Liver (tissue), 9 donors: ENCODE results near the gene SPO11. TPM values are rescaled to one million over a fixed set of nuclear protein-coding genes. Genes with fewer than 3 reads are reported as not detected.

Experiments used
- DNase-seq: peaks from one replicate; pipeline ENCODE4 v3.0.0-alpha.2; 2017; ENCODE audit warnings: low spot score
- H3K27ac ChIP-seq, 2 donors: one replicate each; pipeline ENCODE4 v1.7.0; 2013; ENCODE audit warnings: inconsistent platforms in 2 of 2, low read length in 2 of 2, control low read depth in 1 of 2, low read depth in 1 of 2, mild to moderate bottlenecking in 1 of 2
- H3K27me3 ChIP-seq, 4 donors: one replicate each; pipeline versions ENCODE4 v1.6.1 to v1.7.0; 2013; ENCODE audit warnings: low read length in 3 of 4, inconsistent platforms in 1 of 4, mild to moderate bottlenecking in 1 of 4, moderate library complexity in 1 of 4; ENCODE audit not compliant: control insufficient read depth in 4 of 4, insufficient read depth in 4 of 4
- H3K36me3 ChIP-seq, 4 donors: one replicate each; pipeline versions ENCODE4 v1.6.1 to v1.7.0; 2013; ENCODE audit warnings: low read length in 3 of 4, mild to moderate bottlenecking in 3 of 4, low read depth in 1 of 4, moderate library complexity in 1 of 4; ENCODE audit not compliant: control insufficient read depth in 4 of 4, insufficient read depth in 3 of 4
- H3K4me1 ChIP-seq, 4 donors: one replicate each; pipeline versions ENCODE4 v1.6.1 to v1.7.0; 2013; ENCODE audit warnings: low read length in 3 of 4, mild to moderate bottlenecking in 3 of 4, moderate library complexity in 1 of 4; ENCODE audit not compliant: control insufficient read depth in 4 of 4, insufficient read depth in 4 of 4
- H3K4me3 ChIP-seq, 3 donors: one replicate each; pipeline versions ENCODE4 v1.6.1 to v1.7.0; 2013; ENCODE audit warnings: low read length in 3 of 3, control low read depth in 1 of 3, low read depth in 1 of 3, mild to moderate bottlenecking in 1 of 3
- H3K9ac ChIP-seq, 2 donors: one replicate each; pipeline ENCODE4 v1.7.0; 2013; ENCODE audit warnings: low read length in 2 of 2, mild to moderate bottlenecking in 2 of 2, moderate library complexity in 2 of 2, control low read depth in 1 of 2, low read depth in 1 of 2
- H3K9me3 ChIP-seq, 4 donors: one replicate each; pipeline versions ENCODE4 v1.6.1 to v1.7.0; 2013; ENCODE audit warnings: low read length in 3 of 4; ENCODE audit not compliant: control insufficient read depth in 4 of 4
- ATF3 ChIP-seq: IDR thresholded peaks from 2 replicates; pipeline ENCODE4 v1.6.1; 2016; ENCODE audit warnings: antibody characterized with exemption
- CTCF ChIP-seq: fragments of 150-350 bp; IDR thresholded peaks from 2 replicates; pipeline ENCODE4 v1.5.1; 2017; ENCODE audit warnings: improper control_type of control experiment, low read depth, low read length; ENCODE audit not compliant: missing input control
- FOXA1 ChIP-seq: IDR thresholded peaks from 2 replicates; pipeline ENCODE4 v1.6.1; 2016; ENCODE audit warnings: antibody characterized with exemption
- FOXA2 ChIP-seq: IDR thresholded peaks from 2 replicates; pipeline ENCODE4 v1.6.1; 2016; ENCODE audit warnings: antibody characterized with exemption
- GABPA ChIP-seq, 2 donors: IDR thresholded peaks in 1 of 2; conservative IDR thresholded peaks in 1 of 2; 2 replicates each; pipeline ENCODE4 v1.6.1; 2016; ENCODE audit warnings: antibody characterized with exemption in 2 of 2, mild to moderate bottlenecking in 1 of 2, moderate library complexity in 1 of 2
- HNF4A ChIP-seq, 2 donors: conservative IDR thresholded peaks; 2 replicates each; pipeline ENCODE4 v1.6.1; 2016; ENCODE audit warnings: antibody characterized with exemption in 2 of 2, mild to moderate bottlenecking in 2 of 2
- HNF4G ChIP-seq: IDR thresholded peaks from 2 replicates; pipeline ENCODE4 v1.6.1; 2016; ENCODE audit warnings: antibody characterized with exemption
- JUND ChIP-seq, 2 donors: IDR thresholded peaks; 2 replicates each; pipeline ENCODE4 v1.6.1; 2016; ENCODE audit warnings: antibody characterized with exemption in 2 of 2
- MAX ChIP-seq: IDR thresholded peaks from 2 replicates; pipeline ENCODE4 v1.6.1; 2016; ENCODE audit warnings: antibody characterized with exemption
- NR2F2 ChIP-seq: IDR thresholded peaks from 2 replicates; pipeline ENCODE4 v1.6.1; 2016; ENCODE audit warnings: antibody characterized with exemption
- RAD21 ChIP-seq, 2 donors: IDR thresholded peaks; 2 replicates each; pipeline ENCODE4 v1.6.1; 2016; ENCODE audit warnings: antibody characterized with exemption in 2 of 2, mild to moderate bottlenecking in 2 of 2
- REST ChIP-seq: IDR thresholded peaks from 2 replicates; pipeline ENCODE4 v1.6.1; 2016; ENCODE audit warnings: antibody characterized with exemption, mild to moderate bottlenecking
- RXRA ChIP-seq, 2 donors: IDR thresholded peaks; 2 replicates each; pipeline ENCODE4 v1.6.1; 2017 to 2018; ENCODE audit warnings: antibody characterized with exemption in 2 of 2, mild to moderate bottlenecking in 1 of 2
- SP1 ChIP-seq: IDR thresholded peaks from 2 replicates; pipeline ENCODE4 v1.6.1; 2018; ENCODE audit warnings: antibody characterized with exemption, mild to moderate bottlenecking
- TAF1 ChIP-seq: conservative IDR thresholded peaks from 2 replicates; pipeline ENCODE4 v1.6.1; 2016; ENCODE audit warnings: antibody characterized with exemption, mild to moderate bottlenecking
- WGBS: extraction: QIAGEN DNeasy Blood & Tissue Kit; methylation state at CpG from one replicate; pipeline ENCODE4 v1.1.7; 2013; 5-methylcytosine and 5-hydroxymethylcytosine counted together
- polyA plus RNA-seq, 2 donors: library from polyadenylated mRNA; stranded (reverse) in 1 of 2; unstranded in 1 of 2; fragments of 200-250 nt in 1 of 2; fragments of >200 nt in 1 of 2; fragmentation: Nextera tagmentation in 1 of 2; extraction: Ambion mirVana in 1 of 2; gene quantifications; one replicate each; pipeline versions ENCODE4 v1.2.1 to v1.2.3, GENCODE V29; 2013 to 2015
- total RNA-seq, 2 donors: library from RNA; depleted of rRNA; stranded (reverse); fragments of >200 nt; gene quantifications; one replicate each; pipeline ENCODE4 v1.2.3, GENCODE V29; 2014
- donor health status: healthy.
- donor health status: healthy.
- donor health status: healthy.
- donor health status: healthy.
- donor health status: healthy.

SPO11 gene
- total and polyA plus RNA-seq, 4 donors, result not detected

GRCh38 chr20:57371363-57371762, 41.8 kb downstream of the SPO11 start:
- Histone ChIP-seq H3K9me3 (no peaks in the 10 kb centered on the region), H3K4me1 (peaks cover 0 to 4% (median 2%) of the 10 kb centered on the region in 4 donors), H3K36me3 (peaks cover 24 to 95% (median 61%) of the 10 kb centered on the region in 4 donors), H3K9ac (no peak overlapping the region), H3K4me3 (no peak overlapping the region), H3K27me3 (no peaks in the 10 kb centered on the region), H3K27ac (no peak overlapping the region)
- TF ChIP-seq TAF1 (no peak), MAX (no peak), GABPA (IDR thresholded peaks at IDR 0.05 in 1 of 2, conservative IDR thresholded peaks at IDR 0.05 in 1 of 2) (no peak), NR2F2 (no peak), FOXA2 (no peak), RXRA (IDR thresholded peaks at IDR 0.05) (no peak), RAD21 (IDR thresholded peaks at IDR 0.05) (no peak), HNF4G (no peak), SP1 (no peak)
- no peak for DNase-seq
- 97% methylated on average over 4 of the region's 4 CpGs for WGBS

- no peak overlapping the region for H3K4me3 ChIP-seq
- H3K9me3 ChIP-seq, result no peaks in the 10 kb centered on the region
Observed at GRCh38 chr20:57372157-57372556, 42.6 kb downstream of the SPO11 start.

More at GRCh38 chr20:57372157-57372556, 42.6 kb downstream of the SPO11 start:
- Histone ChIP-seq H3K9ac (no peak overlapping the region), H3K36me3 (peaks cover 26 to 95% (median 57%) of the 10 kb centered on the region in 4 donors), H3K27ac (no peak overlapping the region), H3K27me3 (no peaks in the 10 kb centered on the region), H3K4me1 (peaks cover 0 to 4% (median 2%) of the 10 kb centered on the region in 4 donors)
- WGBS, result 88% methylated on average over 9 of the region's 9 CpGs
- no peak for DNase-seq
- TF ChIP-seq FOXA1 (no peak), CTCF (no peak), SP1 (no peak), ATF3 (no peak), JUND (IDR thresholded peaks at IDR 0.05) (no peak), GABPA (IDR thresholded peaks at IDR 0.05 in 1 of 2, conservative IDR thresholded peaks at IDR 0.05 in 1 of 2) (no peak), TAF1 (no peak), FOXA2 (no peak), HNF4A (conservative IDR thresholded peaks at IDR 0.05) (no peak), REST (no peak)
